Type B pancreatic cell (in vitro differentiated cells): ENCODE data around the gene CLMP. TPM values are rescaled to one million over a fixed set of nuclear protein-coding genes. Genes with fewer than 3 reads are reported as not detected.

Experiments used
- DNase-seq: peaks from one replicate; pipeline ENCODE4 v3.0.0; 2021; ENCODE audit warnings: mixed read lengths; ENCODE audit not compliant: unreplicated experiment; ENCODE audit errors: extremely low spot score
- H3K27ac Mint-ChIP-seq: 2 replicates; pipeline ENCODE4 v1.8.0; 2021; ENCODE audit warnings: mild to moderate bottlenecking, mixed read lengths
- H3K27me3 Mint-ChIP-seq: 2 replicates; pipeline ENCODE4 v1.8.0; 2021; ENCODE audit warnings: mixed read lengths
- H3K36me3 Mint-ChIP-seq: 2 replicates; pipeline ENCODE4 v1.8.0; 2021; ENCODE audit warnings: mixed read lengths
- H3K4me1 Mint-ChIP-seq: one replicate; pipeline ENCODE4 v1.8.0; 2021; ENCODE audit warnings: mixed read lengths; ENCODE audit not compliant: unreplicated experiment
- H3K4me3 Mint-ChIP-seq: 2 replicates; pipeline ENCODE4 v1.8.0; 2021; ENCODE audit warnings: mild to moderate bottlenecking, mixed read lengths
- H3K9me3 Mint-ChIP-seq: 2 replicates; pipeline ENCODE4 v1.8.0; 2021; ENCODE audit warnings: mixed read lengths
- total RNA-seq: library from RNA; stranded (reverse); gene quantifications from 2 replicates; pipeline ENCODE4 v1.2.1, GENCODE V29; 2021; ENCODE audit warnings: low replicate concordance
- TF ChIP-seq, protein P1 (sequence below): fragments of 200-600 bp; sonication (generic); conservative IDR thresholded peaks from 2 replicates; pipeline ENCODE4 v1.5.0; 2021; ENCODE audit warnings: antibody characterized with exemption, mild to moderate bottlenecking

The CLMP gene
- total RNA-seq, 1 donor from 2014 or later = 65.7 TPM

DNA sequence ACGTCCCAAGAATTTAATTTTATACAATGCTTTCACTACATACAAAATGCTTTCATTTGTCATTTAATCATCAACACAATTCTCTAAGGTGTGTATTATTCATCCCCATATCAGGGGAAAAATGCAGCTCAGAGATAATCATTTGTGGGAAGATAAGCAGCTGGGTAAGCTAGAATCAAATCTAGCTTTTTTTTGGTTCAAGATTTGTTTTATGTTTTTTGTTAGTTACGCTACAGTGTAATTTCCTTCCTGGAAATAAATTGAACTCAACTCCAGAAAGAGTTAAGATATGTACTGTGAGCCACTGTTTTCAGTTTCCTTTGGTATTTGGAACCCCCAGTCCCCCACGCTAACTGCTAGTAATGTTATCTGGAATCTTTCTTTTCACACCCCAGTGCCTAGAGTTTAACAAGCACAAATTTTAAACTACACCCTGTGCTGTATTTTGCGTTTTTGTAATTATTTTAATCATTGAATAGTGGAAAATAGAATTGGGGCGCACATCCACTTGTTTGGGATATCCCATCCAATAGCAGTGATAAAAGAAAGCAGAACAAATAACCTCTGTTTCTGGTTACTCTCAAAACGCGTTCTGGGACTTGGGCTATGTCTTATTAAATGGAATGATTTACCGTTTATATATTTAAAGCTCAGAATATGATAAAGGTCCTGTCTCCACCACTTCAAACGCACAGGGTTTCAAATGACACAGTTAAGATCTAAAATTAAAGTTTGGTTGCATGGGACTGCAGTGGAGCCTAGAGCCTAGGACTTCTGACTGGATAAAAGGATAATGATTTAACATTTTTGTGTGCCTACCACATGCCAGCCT is 131.0 kb downstream of the CLMP start:
- Mint-ChIP-seq H3K4me3 (peak overlapping the region; percentile 90), H3K27ac (peak overlapping the region; percentile 98), H3K27me3 (no peaks in the 10 kb centered on the region), H3K36me3 (peaks cover 37% of the 10 kb centered on the region), H3K9me3 (no peaks in the 10 kb centered on the region), H3K4me1 (peaks cover 51% of the 10 kb centered on the region)
- TF ChIP-seq, protein P1, sequence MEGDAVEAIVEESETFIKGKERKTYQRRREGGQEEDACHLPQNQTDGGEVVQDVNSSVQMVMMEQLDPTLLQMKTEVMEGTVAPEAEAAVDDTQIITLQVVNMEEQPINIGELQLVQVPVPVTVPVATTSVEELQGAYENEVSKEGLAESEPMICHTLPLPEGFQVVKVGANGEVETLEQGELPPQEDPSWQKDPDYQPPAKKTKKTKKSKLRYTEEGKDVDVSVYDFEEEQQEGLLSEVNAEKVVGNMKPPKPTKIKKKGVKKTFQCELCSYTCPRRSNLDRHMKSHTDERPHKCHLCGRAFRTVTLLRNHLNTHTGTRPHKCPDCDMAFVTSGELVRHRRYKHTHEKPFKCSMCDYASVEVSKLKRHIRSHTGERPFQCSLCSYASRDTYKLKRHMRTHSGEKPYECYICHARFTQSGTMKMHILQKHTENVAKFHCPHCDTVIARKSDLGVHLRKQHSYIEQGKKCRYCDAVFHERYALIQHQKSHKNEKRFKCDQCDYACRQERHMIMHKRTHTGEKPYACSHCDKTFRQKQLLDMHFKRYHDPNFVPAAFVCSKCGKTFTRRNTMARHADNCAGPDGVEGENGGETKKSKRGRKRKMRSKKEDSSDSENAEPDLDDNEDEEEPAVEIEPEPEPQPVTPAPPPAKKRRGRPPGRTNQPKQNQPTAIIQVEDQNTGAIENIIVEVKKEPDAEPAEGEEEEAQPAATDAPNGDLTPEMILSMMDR = no peak
- no peak for DNase-seq

DNA sequence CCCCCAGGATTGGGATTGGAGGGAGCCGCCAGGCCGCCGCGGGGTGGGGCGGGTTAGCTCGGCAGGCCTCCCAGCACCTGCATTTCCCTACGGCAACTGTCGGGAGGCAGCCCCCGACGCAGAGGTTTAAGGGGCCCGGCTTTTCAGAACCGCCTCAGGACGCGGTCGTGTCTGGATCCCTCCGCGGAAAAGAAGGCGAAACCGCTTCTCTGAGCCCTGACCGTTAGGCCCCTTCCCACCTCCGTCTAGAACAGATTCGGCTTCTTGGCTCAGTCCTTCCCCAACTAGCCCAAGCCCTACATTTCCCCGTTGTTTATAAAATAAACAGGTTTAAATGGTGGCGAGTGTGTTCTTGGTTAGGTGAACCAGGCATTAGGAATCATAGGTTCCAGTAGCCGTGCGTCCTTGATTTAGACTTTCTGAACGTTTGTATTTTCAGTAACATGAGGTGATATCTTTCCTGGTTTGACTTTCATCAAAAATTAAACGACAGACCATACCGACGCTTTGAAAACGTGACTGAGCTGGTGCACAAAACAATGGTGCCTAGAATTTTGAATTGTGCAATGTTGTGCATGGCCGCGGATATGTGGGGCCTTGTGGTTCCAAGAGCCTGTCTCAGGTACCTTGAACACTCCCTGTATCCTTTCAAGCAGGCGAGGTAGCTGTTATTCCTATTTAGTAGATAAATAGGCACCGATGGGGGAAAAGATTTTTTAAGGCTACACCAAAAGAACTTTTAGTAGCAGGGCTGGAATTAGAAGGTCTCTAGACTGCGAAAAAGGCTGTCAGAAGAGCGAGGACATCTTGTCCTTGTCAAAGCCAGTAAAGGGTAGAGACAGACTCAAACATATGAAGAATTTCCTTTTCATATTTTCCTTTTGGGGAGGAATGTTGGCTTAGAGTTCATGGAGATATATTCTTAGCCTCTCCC is 131.9 kb downstream of the CLMP start:
- TF ChIP-seq, protein P1 = no peak
- Mint-ChIP-seq H3K4me1 (peaks cover 57% of the 10 kb centered on the region), H3K27me3 (no peaks in the 10 kb centered on the region), H3K27ac (peak overlapping the region; percentile 98), H3K4me3 (peak overlapping the region; percentile 90), H3K9me3 (no peaks in the 10 kb centered on the region), H3K36me3 (peaks cover 42% of the 10 kb centered on the region)
- DNase-seq = no peak

DNA sequence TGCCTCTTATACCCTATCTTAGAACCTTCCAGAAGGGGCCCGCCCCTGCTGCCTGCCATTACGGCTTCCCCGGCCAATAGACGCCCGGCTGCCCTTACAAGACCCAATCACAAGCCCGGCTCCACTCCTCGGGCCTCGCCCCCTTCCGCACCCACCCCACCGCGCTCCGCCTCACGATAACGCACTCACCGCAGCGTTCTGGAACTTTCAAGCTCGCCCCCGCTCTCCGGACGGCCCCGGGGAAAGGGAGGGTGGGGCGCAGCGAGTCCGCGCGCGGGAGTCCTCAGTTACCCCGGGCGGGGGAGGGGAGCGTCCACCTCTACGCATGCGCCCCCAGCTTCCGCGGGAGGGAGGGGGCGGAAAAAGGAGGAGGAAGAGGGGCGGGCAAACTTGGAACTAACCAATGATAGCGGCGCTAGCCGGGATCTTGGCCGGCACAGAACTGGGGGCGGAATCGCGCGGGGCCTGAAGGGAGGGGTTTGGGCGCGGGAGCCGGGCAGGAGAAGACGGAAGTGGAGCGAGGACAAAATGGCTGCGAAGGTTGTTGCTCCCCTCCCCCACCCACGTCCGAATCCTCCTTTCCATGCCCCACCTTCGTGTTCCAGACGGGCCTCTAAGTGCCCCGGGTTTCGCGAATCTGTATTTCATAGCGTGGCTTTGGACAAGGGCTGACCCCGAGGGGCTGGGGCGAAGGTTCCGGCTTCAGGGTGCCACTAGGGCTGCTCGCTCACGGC is 132.7 kb downstream of the CLMP start:
- H3K4me1 Mint-ChIP-seq = peaks cover 64% of the 10 kb centered on the region
- TF ChIP-seq, protein P1 = no peak
- DNase-seq = peak; percentile 100
- peak overlapping the region; percentile 98 for H3K27ac Mint-ChIP-seq
- H3K27me3 Mint-ChIP-seq = no peaks in the 10 kb centered on the region
- H3K4me3 Mint-ChIP-seq = peak overlapping the region; percentile 90
- H3K9me3 Mint-ChIP-seq = no peaks in the 10 kb centered on the region
- peaks cover 50% of the 10 kb centered on the region for H3K36me3 Mint-ChIP-seq

DNA sequence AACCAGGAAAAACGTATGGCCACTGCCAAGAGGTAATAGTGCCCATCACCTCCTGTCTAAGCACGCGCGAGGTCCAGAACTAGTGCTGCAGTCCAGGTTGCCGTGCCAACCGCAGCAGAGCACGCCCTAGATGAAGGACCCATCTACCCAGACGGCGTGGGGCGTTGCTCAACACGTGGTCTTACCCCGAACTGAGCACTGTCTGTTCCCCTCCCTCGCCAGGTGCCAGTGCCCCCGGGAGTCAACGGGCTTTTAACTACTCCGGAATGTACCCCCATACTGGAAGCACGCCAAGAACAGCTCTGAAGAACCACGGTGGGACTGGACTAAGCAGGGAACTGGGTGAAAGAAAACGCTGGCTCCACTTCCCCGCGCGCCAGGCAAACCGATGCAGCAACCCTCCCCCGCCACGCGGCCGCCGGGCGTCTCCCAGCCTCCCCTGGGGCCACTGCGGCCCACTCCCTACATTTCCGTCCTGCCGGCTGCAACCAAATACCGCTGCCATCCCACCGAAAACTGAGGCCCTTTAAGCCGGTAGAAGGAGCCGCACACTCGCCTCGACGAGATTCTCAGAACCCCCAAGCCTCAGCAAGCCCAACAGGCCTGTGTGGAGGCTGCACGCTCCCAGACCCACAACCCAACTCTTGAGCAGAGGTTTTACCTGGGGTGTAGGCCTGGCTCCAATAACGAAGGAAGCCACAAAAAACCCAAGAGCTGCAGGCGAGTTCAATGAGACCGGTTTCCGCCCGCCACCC is 133.5 kb downstream of the CLMP start, which contains the start of gene HSPA8:
Gene HSPA8, minus strand, starts transcription at position 734 of the 755 bp plus-strand sequence. CDS start 812 bp downstream, outside the sequence.
- H3K4me3 Mint-ChIP-seq = peak within 1 kb of the TSS; percentile 90
- peaks cover 57% of the 10 kb centered on the region for H3K36me3 Mint-ChIP-seq
- peak; percentile 73 for DNase-seq
- TF ChIP-seq, protein P1 = no peak
- H3K27me3 Mint-ChIP-seq = no peaks in the 10 kb centered on the region
- peak within 1 kb of the TSS; percentile 98 for H3K27ac Mint-ChIP-seq
- H3K9me3 Mint-ChIP-seq = no peaks in the 10 kb centered on the region
- H3K4me1 Mint-ChIP-seq = peaks cover 71% of the 10 kb centered on the region
